Lung microvascular endothelial cell (primary cell): ENCODE measurements around the gene LHX3. TPM values are rescaled to one million over a fixed set of nuclear protein-coding genes. Genes with fewer than 3 reads are reported as not detected.

Source experiments
- DNase-seq, 2 donors: peaks; one replicate each; pipeline versions ENCODE4 v3.0.0 to v3.0.0-alpha.2; 2010; ENCODE audit warnings: low read depth in 2 of 2
- total RNA-seq: library from RNA; depleted of rRNA; stranded (reverse); fragments of >200 nt; gene quantifications from 2 replicates; pipeline ENCODE4 v1.2.1, GENCODE V29; 2014

Gene LHX3
- total RNA-seq, 1 donor from 2014 or later, result not detected

GRCh38 chr9:136178061-136178772 is 26.7 kb downstream of the LHX3 start:
- DNase-seq, result no peak

- DNase-seq, result no peak
Measured at GRCh38 chr9:136177224-136177623, 27.7 kb downstream of the LHX3 start.

- DNase-seq, result no peak
Measured at GRCh38 chr9:136175616-136176197, 29.2 kb downstream of the LHX3 start.

DNA sequence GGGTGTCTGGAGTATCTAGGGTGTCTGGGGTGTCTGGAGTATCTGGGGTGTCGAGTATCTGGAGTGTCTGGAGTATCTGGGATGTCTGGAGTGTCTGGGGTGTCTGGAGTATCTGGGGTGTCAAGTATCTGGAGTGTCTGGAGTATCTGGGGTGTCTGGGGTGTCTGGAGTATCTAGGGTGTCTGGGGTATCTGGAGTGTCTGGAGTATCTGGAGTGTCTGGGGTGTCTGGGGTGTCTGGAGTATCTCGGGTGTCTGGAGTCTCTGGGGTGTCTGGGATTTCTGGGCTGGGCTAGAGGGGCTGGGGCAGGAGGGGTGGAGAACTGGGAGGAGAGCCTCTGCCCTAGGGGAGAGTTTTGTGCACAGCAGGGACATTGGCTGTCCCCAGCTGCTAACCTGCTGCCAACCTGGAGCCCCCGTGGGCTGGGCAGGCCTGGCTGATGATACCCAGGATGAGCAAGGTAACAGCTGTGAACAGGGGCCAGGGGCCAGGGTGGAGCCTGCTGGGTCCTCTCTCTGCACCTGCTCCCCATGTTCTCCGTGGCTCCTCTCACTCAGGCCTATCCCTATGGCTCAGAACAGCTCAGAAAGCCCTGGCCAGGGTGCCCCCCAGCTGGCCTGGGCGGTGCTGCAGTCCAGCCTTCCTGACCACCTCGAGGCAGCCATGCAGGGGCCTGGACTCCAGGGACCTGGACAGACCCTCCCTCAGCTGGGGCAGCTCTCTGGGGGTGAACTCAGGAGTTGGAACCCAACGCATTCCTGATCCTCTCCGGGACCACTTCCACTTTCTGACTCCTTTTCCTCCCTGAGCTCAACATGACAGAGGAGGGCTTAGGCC is 29.9 kb downstream of the LHX3 start:
- DNase-seq, result peak in 1 of 2 donors; percentile 10

DNA sequence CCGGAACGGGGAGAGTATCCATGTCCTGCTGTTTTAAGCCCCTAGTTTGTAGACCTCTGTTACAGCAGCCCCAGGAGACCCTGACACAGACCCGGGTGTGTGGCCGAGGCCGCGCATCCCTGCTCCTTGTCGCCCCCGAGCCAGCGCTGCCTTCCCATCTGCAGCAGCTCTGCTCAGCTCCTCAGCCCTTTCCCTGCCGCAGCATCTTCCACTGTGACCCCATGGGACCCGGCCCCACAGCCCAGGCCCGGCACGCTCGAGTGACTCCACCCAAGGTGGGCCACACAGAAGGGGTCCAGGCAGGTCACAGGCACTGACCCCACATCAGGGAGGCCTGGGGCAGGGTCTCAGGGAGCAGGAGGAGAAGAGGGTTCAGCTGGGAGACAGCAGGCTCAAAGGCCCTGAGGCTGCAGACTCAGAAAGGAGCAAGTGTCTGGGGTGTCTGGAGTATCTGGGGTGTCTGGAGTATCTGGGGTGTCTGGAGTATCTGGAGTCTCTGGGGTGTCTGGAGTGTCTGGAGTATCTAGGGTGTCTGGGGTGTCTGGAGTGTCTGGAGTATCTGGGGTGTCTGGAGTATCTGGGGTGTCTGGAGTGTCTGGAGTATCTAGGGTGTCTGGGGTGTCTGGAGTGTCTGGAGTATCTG is 31.2 kb downstream of the LHX3 start:
- DNase-seq, result no peak

GRCh38 chr9:136172412-136173079 is 32.4 kb downstream of the LHX3 start:
- no peak for DNase-seq

DNA sequence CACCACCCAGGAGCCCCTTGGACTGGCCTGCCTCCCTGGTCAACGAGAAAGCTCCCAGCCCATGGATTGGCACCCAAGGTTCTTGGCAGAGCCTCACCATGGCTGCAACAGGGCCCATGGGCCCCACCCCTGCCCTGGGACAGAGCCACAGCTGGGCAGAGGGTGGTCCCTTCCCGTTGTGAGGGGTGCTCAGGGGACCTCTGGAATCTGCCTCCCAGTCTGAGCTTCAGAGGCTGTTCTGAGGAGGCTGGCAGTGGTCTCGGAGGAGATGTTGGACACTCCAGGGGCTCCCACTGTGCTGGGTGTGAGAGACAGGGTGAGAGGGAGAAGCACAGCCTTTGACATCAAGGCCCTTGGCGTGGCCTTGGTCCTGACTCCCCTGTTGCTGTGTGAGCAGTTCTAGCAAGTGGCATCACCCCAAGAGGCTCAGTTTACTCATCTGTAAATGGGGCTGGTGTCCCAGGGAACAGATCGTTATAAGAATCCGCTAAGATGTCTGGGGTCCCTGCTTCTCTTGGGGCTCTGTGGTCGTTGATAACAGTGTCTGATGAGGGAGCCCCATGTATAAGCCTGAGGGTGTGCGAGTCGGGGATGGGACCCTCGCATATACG is 33.0 kb downstream of the LHX3 start:
- no peak for DNase-seq

- DNase-seq, result no peak
Measured at GRCh38 chr9:136171009-136171800, 33.7 kb downstream of the LHX3 start.

DNA sequence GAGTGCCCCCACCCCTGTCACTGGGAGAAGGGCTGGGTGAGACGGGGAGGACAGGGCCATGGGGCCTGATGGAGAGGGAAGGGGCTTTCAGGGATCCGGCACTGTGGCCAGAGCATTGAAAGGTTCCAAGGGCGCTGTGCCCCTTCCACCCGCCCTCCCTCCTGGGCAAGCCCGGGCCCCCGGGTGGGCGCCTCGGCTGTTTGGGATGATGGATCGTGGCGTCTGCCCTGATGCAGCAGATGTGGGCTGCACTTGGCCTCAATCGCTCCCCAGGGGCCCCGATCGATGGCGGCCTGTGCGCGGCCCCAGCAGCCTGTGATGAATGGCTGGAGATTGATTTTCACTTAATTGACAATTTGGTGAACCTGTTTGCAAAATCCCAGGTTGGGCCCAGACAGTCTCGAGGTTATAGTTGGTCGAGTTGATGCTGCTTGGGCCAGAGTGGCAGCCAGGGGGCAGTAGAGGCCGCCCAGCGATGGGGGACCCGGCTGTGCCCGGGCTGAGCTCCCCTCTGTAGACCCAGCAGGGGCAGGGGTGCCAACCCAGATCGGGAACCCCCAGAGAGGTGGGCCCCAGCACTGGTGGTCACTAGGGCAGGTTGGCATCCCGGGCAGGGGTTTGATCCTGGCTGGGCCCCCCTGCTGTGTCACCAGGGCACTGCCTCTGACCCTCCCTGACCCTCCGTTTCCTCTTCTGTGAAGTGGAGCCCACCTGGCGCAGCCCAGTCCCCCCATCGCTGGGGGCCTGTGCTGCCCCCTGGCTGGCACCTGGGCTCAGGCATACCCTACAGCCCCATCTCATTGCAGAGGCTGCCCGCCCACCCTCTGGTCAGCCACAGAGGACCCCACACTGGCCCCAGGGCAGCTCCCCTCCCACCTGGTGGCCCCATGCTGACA is 34.7 kb downstream of the LHX3 start:
- DNase-seq, result peak; percentile 20 to 32

DNA sequence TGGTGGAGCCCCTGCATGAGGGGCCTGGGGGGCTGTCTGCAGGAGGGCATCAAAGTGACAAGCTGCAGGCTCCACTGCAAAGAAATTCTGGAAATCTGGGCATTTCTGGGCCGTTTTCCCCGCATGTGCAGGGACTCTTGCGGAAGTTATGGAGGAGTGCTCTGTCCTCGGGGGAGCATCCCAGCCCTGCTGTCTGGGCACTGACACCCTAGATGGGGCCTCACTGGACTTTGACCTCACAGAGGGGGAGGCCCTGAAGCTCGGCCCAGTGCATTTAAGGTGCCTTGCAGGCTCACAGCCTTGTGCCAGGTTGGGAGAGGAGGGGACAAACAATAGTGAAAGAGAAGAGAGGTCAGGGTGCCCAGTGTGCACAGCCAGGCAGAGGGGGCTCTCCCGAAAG is 35.4 kb downstream of the LHX3 start:
- no peak for DNase-seq

- DNase-seq, result no peak
Measured at GRCh38 chr9:136163248-136163850, 41.6 kb downstream of the LHX3 start.

DNA sequence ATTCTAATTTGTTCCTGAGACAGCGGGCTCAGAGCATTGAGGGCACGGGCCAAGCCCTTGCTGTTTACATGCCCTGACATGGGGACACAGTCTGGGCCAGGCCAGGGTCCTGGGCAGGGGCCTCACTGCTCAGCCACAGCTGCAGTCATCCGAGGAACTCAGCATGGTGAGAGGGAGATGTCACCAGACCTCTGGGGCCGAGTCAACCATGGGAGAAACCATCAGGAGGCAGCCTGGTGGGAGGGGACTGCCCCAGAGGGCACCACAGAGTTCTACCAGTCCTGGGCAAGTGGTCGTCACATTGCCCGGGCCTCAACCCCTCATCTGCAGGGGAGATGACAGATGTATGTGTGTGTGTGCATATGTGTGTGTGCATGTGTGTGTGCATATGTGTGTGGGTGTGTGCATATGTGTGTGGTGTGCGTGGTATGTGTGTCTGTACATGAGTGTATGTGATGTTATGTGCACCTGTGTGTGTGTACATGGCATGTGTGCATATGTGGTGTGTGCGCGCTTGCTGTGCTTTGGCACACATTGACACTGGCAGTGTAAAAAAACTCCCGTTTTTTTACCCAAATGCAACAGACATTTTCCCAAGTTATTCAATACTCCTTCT is 43.8 kb downstream of the LHX3 start:
- DNase-seq, result no peak

DNA sequence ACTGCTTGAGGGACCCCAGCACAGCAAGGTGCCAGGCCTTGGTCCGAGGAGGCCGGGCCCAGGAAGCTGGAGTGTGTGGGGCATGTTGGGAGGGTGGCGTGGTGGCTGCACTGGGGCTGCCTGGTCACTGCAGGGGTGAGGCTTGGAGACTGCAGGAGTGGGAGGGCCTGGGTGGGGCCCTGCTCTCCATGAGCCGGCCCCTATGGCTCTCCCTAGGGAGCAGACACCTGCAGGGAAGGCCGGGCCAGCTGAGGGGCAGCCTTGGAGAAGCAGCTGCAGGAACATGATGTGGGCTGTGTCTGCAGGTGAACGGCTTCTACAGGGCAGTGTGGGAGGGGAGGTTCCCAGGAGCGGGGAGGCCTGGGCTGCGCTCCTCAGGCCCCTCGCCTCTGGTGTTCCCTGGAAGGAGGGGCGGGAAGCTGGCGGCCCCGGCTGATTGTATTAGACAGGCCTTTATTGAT is 44.5 kb downstream of the LHX3 start:
- DNase-seq, result no peak

DNA sequence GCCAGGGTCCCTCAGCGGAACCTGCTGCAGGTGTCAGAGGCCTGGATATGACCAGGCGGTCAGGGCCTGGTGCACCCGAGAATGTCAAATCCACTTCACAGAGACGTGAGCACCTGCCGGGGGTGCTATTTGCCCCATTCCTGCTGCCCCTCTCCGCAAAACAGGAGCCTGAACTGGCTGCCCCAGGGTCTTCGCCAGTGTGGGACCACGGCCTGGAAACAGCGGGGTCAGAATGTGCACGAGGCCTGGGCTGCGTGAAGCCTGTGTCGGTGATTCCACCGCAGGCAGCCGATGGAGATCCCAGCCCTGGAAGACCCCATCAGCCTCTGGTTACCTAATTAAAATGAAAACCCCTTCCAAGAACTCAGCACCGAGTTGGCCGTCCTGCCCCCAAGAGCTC is 45.1 kb downstream of the LHX3 start:
- DNase-seq, result no peak

DNA sequence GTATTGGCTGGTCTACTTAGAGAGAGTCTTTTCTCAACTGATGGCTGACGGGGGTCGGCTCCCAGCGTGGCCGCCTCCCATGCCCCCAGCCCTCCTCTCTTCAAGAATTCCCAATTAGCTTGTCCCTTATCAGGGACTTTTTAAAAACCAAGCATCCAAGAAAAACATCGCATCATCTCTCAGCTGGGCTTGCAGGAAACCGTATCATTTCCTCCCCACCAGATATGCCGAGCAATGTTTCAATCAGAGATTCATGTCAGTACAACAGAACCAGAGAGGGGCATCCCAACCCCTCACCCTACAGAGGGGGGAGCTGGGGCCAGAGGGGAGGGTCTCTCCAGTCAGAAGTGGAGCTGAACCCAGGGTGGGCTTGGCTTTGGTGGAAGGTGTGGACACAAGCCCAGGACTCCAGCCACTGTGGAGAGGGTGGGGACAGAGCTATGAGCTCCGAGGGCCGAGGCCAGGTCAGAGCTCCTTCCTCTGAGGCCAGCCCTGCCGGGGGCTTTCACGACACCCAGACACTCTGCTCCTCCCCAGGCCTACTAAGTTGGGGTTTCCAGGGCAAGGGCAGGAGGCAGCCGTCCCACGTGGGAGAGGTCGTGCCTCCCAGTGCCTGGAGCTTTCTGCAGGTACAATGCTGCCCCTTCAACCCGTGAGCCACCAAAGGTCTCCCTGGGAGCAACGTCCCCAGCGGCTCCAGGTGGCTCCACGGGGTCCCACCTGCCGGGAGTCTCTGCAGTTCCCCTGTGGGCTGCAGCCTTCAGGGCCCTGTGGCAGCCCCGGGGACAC is 47.3 kb downstream of the LHX3 start:
- DNase-seq, result peak; percentile 63 to 82

DNA sequence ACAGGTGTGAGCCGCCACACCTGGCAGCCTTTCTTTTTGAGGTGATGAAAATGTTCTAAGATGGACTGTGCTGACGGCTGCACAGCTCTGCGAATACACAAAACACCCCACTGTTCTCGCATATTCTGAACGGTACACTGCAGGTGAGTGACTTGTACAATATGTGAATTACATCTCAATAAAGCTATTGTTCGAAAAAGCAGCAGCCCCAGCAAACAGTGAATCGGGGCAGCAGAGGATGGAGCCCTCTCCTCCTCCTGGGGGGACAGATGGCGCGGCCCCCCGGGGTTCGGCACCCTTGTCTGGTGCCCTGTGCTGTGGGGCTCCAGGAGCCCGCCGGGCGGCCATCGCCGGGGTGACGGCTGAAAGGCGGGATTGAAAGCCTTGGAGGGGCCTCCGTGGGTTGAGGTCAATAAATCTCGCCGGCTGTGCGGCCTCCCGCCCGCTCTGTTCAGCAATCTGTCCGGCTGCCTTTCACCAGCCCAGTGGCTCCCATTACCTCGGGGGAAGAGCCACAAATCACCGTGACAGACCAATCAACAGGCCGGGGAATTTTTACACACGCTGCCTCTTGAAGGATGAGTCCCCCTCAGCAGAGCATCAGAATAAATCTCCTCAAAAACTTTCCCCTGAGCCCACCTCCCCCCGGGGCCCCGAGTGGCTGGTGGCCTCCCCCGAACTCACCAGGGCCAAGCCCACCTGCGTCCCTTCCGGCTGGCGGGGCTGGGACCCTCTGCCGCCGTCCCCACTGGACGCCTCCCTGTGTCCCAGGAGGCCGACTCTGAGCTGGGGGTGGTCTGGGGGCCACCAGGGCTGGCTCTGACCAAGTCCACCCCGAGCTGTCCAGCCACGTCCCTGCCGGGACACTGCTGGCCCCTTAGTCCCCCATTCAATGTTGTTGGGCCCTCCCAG is 48.5 kb downstream of the LHX3 start:
- DNase-seq, result no peak
